IMR-90 (cell line): ENCODE results near the gene ACBD5. TPM values are rescaled to one million over a fixed set of nuclear protein-coding genes. Genes with fewer than 3 reads are reported as not detected.

Source experiments
- ATAC-seq: fragments of 200-7000 bp; cut with Tn5 transposase; 2 replicates; pipeline ENCODE4 v1.9.1; 2020; ENCODE audit warnings: low read depth, mild to moderate bottlenecking, moderate library complexity
- BruUV-seq: library from RNA; stranded (reverse); fragments of 400-500 nt; replicated peaks from 2 replicates; lab custom pipeline; 2021; lab: Mats Ljungman, UMichigan
- CTCF ChIA-PET: fragments of 300-600 bp; formaldehyde crosslinking; extraction: SDS; loops from one replicate; lab custom pipeline; 2021; ENCODE audit warnings: antibody characterized with exemption; lab: Yijun Ruan, JAX
- POLR2A ChIA-PET: fragments of 300-600 bp; sonication (Branson Sonifier 250); formaldehyde crosslinking; loops from one replicate; lab custom pipeline; 2022; ENCODE audit warnings: antibody characterized with exemption; ENCODE audit not compliant: unreplicated experiment; lab: Charles Lee
- DNase-seq: peaks from one replicate; pipeline ENCODE4 v3.0.0; 2013
- H2AFZ ChIP-seq: replicated peaks from 2 replicates; pipeline ENCODE3; 2013; ENCODE audit warnings: low read length, mild to moderate bottlenecking; ENCODE audit not compliant: poor library complexity
- H2AK5ac ChIP-seq: 2 replicates; pipeline ENCODE4 v1.6.1; 2013; ENCODE audit warnings: low read depth, low read length, inconsistent platforms
- H2AK9ac ChIP-seq: replicated peaks from 2 replicates; pipeline ENCODE3; 2013; ENCODE audit warnings: mild to moderate bottlenecking, low read depth, low read length, moderate library complexity; ENCODE audit not compliant: poor library complexity
- H2BK120ac ChIP-seq: 2 replicates; pipeline ENCODE4 v1.6.1; 2013; ENCODE audit warnings: low read depth, low read length, inconsistent platforms
- H2BK15ac ChIP-seq: 3 replicates; pipeline ENCODE4 v1.6.1; 2013; ENCODE audit warnings: low read depth, low read length, inconsistent platforms
- H2BK20ac ChIP-seq: 2 replicates; pipeline ENCODE4 v1.6.1; 2013; ENCODE audit warnings: low read depth, mild to moderate bottlenecking, inconsistent platforms, low read length, moderate library complexity
- H2BK5ac ChIP-seq: 2 replicates; pipeline ENCODE4 v1.6.1; 2013; ENCODE audit warnings: mild to moderate bottlenecking, low read depth, low read length, inconsistent platforms; ENCODE audit not compliant: poor library complexity, severe bottlenecking
- H3K14ac ChIP-seq: replicated peaks from 2 replicates; pipeline ENCODE4 v1.6.1; 2013; ENCODE audit warnings: low read depth, low read length, inconsistent platforms
- H3K18ac ChIP-seq: 2 replicates; pipeline ENCODE4 v1.6.1; 2013; ENCODE audit warnings: low read depth, low read length, control low read depth
- H3K23ac ChIP-seq: 2 replicates; pipeline ENCODE4 v1.6.1; 2013; ENCODE audit warnings: low read depth, low read length, inconsistent platforms
- H3K27ac ChIP-seq: 2 replicates; pipeline ENCODE4 v1.5.1; 2013; ENCODE audit warnings: mild to moderate bottlenecking, control low read depth, low read length; ENCODE audit not compliant: insufficient read depth
- H3K27me3 ChIP-seq: 2 replicates; pipeline ENCODE4 v1.6.1; 2013; ENCODE audit warnings: low read length; ENCODE audit not compliant: control insufficient read depth, insufficient read depth
- H3K36me3 ChIP-seq: 2 replicates; pipeline ENCODE4 v1.6.1; 2013; ENCODE audit warnings: low read length, mixed read lengths; ENCODE audit not compliant: control insufficient read depth, insufficient read depth
- H3K4ac ChIP-seq: 2 replicates; pipeline ENCODE4 v1.6.1; 2013; ENCODE audit warnings: low read depth, low read length, inconsistent platforms
- H3K4me1 ChIP-seq: 2 replicates; pipeline ENCODE4 v1.6.1; 2013; ENCODE audit warnings: low read length, mixed read lengths; ENCODE audit not compliant: control insufficient read depth, insufficient read depth
- H3K4me2 ChIP-seq: 2 replicates; pipeline ENCODE4 v1.6.1; 2013; ENCODE audit warnings: low read depth, mild to moderate bottlenecking, control low read depth, low read length, moderate library complexity
- H3K4me3 ChIP-seq: 2 replicates; pipeline ENCODE4 v1.5.1; 2013; ENCODE audit warnings: low read depth, mild to moderate bottlenecking, control low read depth, low read length, moderate library complexity; ENCODE audit not compliant: insufficient read depth
- H3K56ac ChIP-seq: 2 replicates; pipeline ENCODE4 v1.6.1; 2013; ENCODE audit warnings: low read length, inconsistent platforms; ENCODE audit not compliant: insufficient read depth; ENCODE audit errors: extremely low read depth
- H3K79me1 ChIP-seq, 2 experiments: 2 replicates each; pipeline ENCODE4 v1.6.1; 2013; ENCODE audit warnings: low read length in 2 of 2, inconsistent platforms in 1 of 2, low read depth in 1 of 2
- H3K9ac ChIP-seq: 2 replicates; pipeline ENCODE4 v1.6.1; 2013; ENCODE audit warnings: low read depth, low read length, control low read depth
- H3K9me1 ChIP-seq: 2 replicates; pipeline ENCODE4 v1.6.1; 2013; ENCODE audit warnings: low read length, inconsistent platforms; ENCODE audit not compliant: insufficient read depth
- H3K9me3 ChIP-seq: 2 replicates; pipeline ENCODE4 v1.6.1; 2013; ENCODE audit warnings: low read length; ENCODE audit not compliant: control insufficient read depth, insufficient read depth
- H4K20me1 ChIP-seq: 2 replicates; pipeline ENCODE4 v1.6.1; 2013; ENCODE audit warnings: low read length, inconsistent platforms; ENCODE audit not compliant: insufficient read depth
- H4K5ac ChIP-seq: 2 replicates; pipeline ENCODE4 v1.6.1; 2013; ENCODE audit warnings: mild to moderate bottlenecking, low read depth, low read length, control low read depth
- H4K8ac ChIP-seq, 2 experiments: 2 replicates each; pipeline ENCODE4 v1.6.1; 2013; ENCODE audit warnings: low read depth in 2 of 2, low read length in 2 of 2, control low read depth in 1 of 2, inconsistent platforms in 1 of 2
- H4K91ac ChIP-seq: 2 replicates; pipeline ENCODE4 v1.6.1; 2013; ENCODE audit warnings: low read depth, low read length, inconsistent platforms; ENCODE audit not compliant: insufficient read depth
- BHLHE40 ChIP-seq: fragments of 150-350 bp; IDR thresholded peaks from 2 replicates; pipeline ENCODE4 v1.6.1; 2016; ENCODE audit warnings: mild to moderate bottlenecking, low read depth, low read length
- CTCF ChIP-seq: conservative IDR thresholded peaks from 2 replicates; pipeline ENCODE4 v1.5.1; 2012; ENCODE audit warnings: mild to moderate bottlenecking, low read depth, low read length, improper control_type of control experiment
- FOS ChIP-seq: fragments of 150-350 bp; IDR thresholded peaks from 2 replicates; pipeline ENCODE4 v1.6.1; 2016; ENCODE audit warnings: low read depth, low read length
- MAZ ChIP-seq: IDR thresholded peaks from 2 replicates; pipeline ENCODE4 v1.6.1; 2012; ENCODE audit warnings: low read depth, mild to moderate bottlenecking, low read length, improper control_type of control experiment, moderate library complexity, borderline replicate concordance
- MXI1 ChIP-seq: IDR thresholded peaks from 2 replicates; pipeline ENCODE4 v1.6.1; 2012; ENCODE audit warnings: low read depth, mild to moderate bottlenecking, low read length, moderate library complexity, borderline replicate concordance
- NFE2L2 ChIP-seq: fragments of 150-350 bp; IDR thresholded peaks from 2 replicates; pipeline ENCODE4 v1.6.1; 2016; ENCODE audit warnings: low read depth, mild to moderate bottlenecking, low read length
- USF2 ChIP-seq: fragments of 150-350 bp; IDR thresholded peaks from 2 replicates; pipeline ENCODE4 v1.6.1; 2017; ENCODE audit warnings: mild to moderate bottlenecking, antibody characterized with exemption, low read length, low read depth
- dilution Hi-C: fragments of 300-500 bp; cut with HindIII; formaldehyde crosslinking; loops from one replicate; pipeline ENCODE4 v1.14.3; 2018; ENCODE audit warnings: low sequenced_read_pairs; ENCODE audit not compliant: unreplicated experiment
- in situ Hi-C: fragments of 300-500 bp; cut with MboI; formaldehyde crosslinking; loops from 3 replicates; pipeline ENCODE4 v1.14.3; 2019; ENCODE audit warnings: low sequenced_read_pairs, inconsistent platforms, mixed read lengths
- intact Hi-C: fragments of 100-400 bp; cut with micrococcal nuclease; formaldehyde crosslinking; loops from 2 replicates; pipeline ENCODE4 v1.10.0; 2022
- polyA plus RNA-seq, 3 experiments: library from polyadenylated mRNA; depleted of rRNA; stranded (reverse); fragments of >200 nt; gene quantifications; 2 replicates each; pipeline ENCODE4 v1.2.3, GENCODE V29; 2012; ENCODE audit warnings: low replicate concordance in 1 of 3
- total RNA-seq: library from RNA; depleted of rRNA; stranded (reverse); fragments of >200 nt; gene quantifications from 2 replicates; pipeline ENCODE4 v1.2.3, GENCODE V29; 2012
- TF ChIP-seq, protein P1 (sequence below): fragments of 150-350 bp; IDR thresholded peaks from 2 replicates; pipeline ENCODE4 v1.6.1; 2016; ENCODE audit warnings: low read depth, mild to moderate bottlenecking, low read length, moderate library complexity, borderline replicate concordance

ACBD5 gene
- total and polyA plus RNA-seq, 2 of the 4 experiments (the other 2 are of a cell fraction): 7.7 to 11.7 TPM

- no peak overlapping the region for H3K18ac ChIP-seq
- no peak overlapping the region for H2AK5ac ChIP-seq
- no peak overlapping the region for H2BK15ac ChIP-seq
- H2BK5ac ChIP-seq: no peak overlapping the region
- H3K4me2 ChIP-seq: peak overlapping the region; percentile 84
- no peak overlapping the region for H4K8ac ChIP-seq
- no peak overlapping the region for H2AFZ ChIP-seq
- H3K27ac ChIP-seq: no peak overlapping the region
- H3K9ac ChIP-seq: peak overlapping the region; percentile 38; the same call in 1 of the 2 replicates
- 0 out of 2 replicates have a peak overlapping the region, but pooled peaks have one; percentile 69 for H3K14ac ChIP-seq
- CTCF ChIA-PET: no interaction called here
- no peak overlapping the region for H2AK9ac ChIP-seq
- no peak overlapping the region for H2BK120ac ChIP-seq
- H3K36me3 ChIP-seq: peaks cover 5% of the 10 kb centered on the region
- intact Hi-C loops (loop anchor here (10.0 kb wide), 1 partner anchor 212 kb away; no protein-coding TSS in a partner anchor), in situ Hi-C loops (no loop called here), dilution Hi-C loops (no loop called here)
- 0 out of 2 replicates have a peak, but pooled peaks cover 1% of the 10 kb centered on the region for H3K4me1 ChIP-seq
- no peaks in the 10 kb centered on the region for H3K9me3 ChIP-seq
- TF ChIP-seq MAZ (no peak), USF2 (no peak), CTCF (no peak), FOS (no peak), NFE2L2 (no peak), BHLHE40 (no peak), MXI1 (no peak)
- TF ChIP-seq, protein P1, sequence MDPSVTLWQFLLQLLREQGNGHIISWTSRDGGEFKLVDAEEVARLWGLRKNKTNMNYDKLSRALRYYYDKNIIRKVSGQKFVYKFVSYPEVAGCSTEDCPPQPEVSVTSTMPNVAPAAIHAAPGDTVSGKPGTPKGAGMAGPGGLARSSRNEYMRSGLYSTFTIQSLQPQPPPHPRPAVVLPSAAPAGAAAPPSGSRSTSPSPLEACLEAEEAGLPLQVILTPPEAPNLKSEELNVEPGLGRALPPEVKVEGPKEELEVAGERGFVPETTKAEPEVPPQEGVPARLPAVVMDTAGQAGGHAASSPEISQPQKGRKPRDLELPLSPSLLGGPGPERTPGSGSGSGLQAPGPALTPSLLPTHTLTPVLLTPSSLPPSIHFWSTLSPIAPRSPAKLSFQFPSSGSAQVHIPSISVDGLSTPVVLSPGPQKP: no peak
- peak overlapping the region; percentile 48; the same call in 1 of the 2 replicates for H3K23ac ChIP-seq
- H4K5ac ChIP-seq: no peak overlapping the region
- no peak overlapping the region for H2BK20ac ChIP-seq
- no peaks in the 10 kb centered on the region; the same call in 1 of the 2 replicates for H3K9me1 ChIP-seq
- peak overlapping the region; percentile 87; the same call in 1 of the 2 replicates for H3K4me3 ChIP-seq
- H3K27me3 ChIP-seq: no peaks in the 10 kb centered on the region
- no TSS peak for BruUV-seq
- H3K4ac ChIP-seq: no peak overlapping the region
- peaks cover 50% of the 10 kb centered on the region for H4K20me1 ChIP-seq
- H3K79me1 ChIP-seq: peaks cover 5 to 31% of the 10 kb centered on the region in 2 experiments
- no peak for DNase-seq
- ATAC-seq: no peak
- H3K56ac ChIP-seq: no peak overlapping the region
- POLR2A ChIA-PET: no interaction called here
- H4K91ac ChIP-seq: no peak overlapping the region
Observed at GRCh38 chr10:27152687-27153086, 87.9 kb downstream of the ACBD5 start.
